ENCODE measurements around the gene SDK2.

The SDK2 gene

DNA sequence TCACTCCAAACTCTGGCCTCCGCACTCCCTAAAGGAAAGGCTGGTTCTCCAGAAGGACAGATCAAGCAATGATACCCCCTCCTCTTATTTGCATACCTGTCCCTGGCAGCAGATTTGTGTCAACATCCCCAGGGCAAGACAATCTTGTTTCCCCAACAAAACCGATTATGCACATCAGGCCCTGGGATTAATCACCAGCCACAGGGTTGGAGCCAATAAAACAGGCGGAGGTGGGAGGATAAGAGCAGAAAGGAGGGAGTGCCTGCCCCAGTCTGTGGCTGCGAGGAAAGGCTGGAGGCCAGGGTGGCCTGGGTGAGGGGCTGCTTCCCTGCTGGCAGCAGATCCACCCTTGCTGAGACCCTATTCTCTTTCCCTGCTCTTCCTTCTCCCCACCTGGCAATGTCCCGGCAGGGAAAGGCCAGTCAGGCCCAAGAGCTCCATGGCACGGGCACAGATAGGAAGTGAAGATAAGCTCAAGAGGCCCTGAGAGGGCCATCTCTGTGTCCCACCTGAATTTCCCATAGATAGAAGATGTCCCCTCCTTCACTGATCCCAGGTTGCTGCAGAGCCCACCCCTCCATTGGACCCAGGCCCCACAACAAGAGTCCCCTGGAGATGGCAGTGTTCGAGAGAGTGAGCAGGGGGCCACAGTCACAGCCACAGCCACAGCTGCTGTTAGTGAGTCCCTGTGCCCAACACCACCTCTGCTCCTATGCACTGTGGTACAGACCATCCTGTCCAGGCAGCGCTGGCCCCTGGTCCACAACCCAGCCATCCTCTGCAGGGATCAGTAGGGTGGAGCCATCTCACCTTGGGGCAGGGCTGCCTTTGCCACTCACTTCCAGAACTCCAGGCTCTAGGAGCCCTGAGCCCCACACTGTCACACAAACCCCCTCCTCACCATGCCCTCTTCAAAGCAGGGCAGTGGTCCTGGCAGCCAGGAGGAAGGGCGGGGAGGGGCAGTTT, 137.5 kb downstream of the SDK2 start:
- no CpG with 5 or more reads among the region's 9 CpGs for WGBS, 2 donors (ENCODE audit: extremely low coverage in 2 of 2, insufficient read length in 2 of 2, insufficient replicate concordance in 1 of 2)
- H4K91ac ChIP-seq (ENCODE audit: low read depth, low read length, poor library complexity), result peak overlapping the region; percentile 62
- H3K36me3 ChIP-seq (replicated peaks in 1 of 2; ENCODE audit: control insufficient read depth in 2 of 2, insufficient read depth in 2 of 2, low read length in 2 of 2), result peaks cover 14 to 17% of the 10 kb centered on the region in 2 donors
- peak overlapping the region; percentile 30 for H3K9ac ChIP-seq (ENCODE audit: low read depth, low read length, poor library complexity)
- H2AFZ ChIP-seq (ENCODE audit: low read length), result no peak overlapping the region
- peaks cover 0 to 13% of the 10 kb centered on the region in 2 donors for H3K4me1 ChIP-seq (ENCODE audit: control insufficient read depth in 2 of 2, insufficient read depth in 1 of 2, low read depth in 1 of 2, low read length in 2 of 2)
- H3K4ac ChIP-seq (ENCODE audit: low read length), result no peak overlapping the region
- DNase-seq (ENCODE audit: low spot score), result no peak
- H3K14ac ChIP-seq (ENCODE audit: low read length), result peak overlapping the region; percentile 49
- H3K27me3 ChIP-seq (ENCODE audit: control insufficient read depth in 3 of 3, insufficient read depth in 3 of 3, low read depth in 1 of 3, low read length in 3 of 3), result no peaks in the 10 kb centered on the region
- peak overlapping the region; percentile 8 for H2BK5ac ChIP-seq (ENCODE audit: low read length)
- H3K4me2 ChIP-seq (ENCODE audit: insufficient read depth, low read length, poor library complexity, severe bottlenecking), result no peak overlapping the region
- no peak overlapping the region for H2BK120ac ChIP-seq (ENCODE audit: low read depth, low read length)
- peak overlapping the region; percentile 34 for H2AK5ac ChIP-seq (ENCODE audit: low read depth, low read length)
- H2BK12ac ChIP-seq (ENCODE audit: low read length), result peak overlapping the region; percentile 30
- H3K27ac ChIP-seq (replicated peaks; ENCODE audit: low read length), result no peak overlapping the region
- H4K8ac ChIP-seq (ENCODE audit: low read depth, low read length), result no peak overlapping the region
- peaks cover 25% of the 10 kb centered on the region for H3K79me1 ChIP-seq (ENCODE audit: low read depth, low read length)
- H3K9me3 ChIP-seq (replicated peaks in 1 of 2; ENCODE audit: control insufficient read depth in 2 of 2, insufficient read depth in 1 of 2, low read depth in 1 of 2, low read length in 2 of 2), result no peaks in the 10 kb centered on the region
- H3K4me3 ChIP-seq (ENCODE audit: low read length in 2 of 2), result peak overlapping the region in 1 of 2 donors; percentile 36
- H3K23ac ChIP-seq (ENCODE audit: low read depth, low read length, poor library complexity), result peak overlapping the region; percentile 44
- H2BK15ac ChIP-seq (ENCODE audit: low read length), result no peak overlapping the region
- peak overlapping the region; percentile 59 for H3K18ac ChIP-seq (ENCODE audit: low read length)

DNA sequence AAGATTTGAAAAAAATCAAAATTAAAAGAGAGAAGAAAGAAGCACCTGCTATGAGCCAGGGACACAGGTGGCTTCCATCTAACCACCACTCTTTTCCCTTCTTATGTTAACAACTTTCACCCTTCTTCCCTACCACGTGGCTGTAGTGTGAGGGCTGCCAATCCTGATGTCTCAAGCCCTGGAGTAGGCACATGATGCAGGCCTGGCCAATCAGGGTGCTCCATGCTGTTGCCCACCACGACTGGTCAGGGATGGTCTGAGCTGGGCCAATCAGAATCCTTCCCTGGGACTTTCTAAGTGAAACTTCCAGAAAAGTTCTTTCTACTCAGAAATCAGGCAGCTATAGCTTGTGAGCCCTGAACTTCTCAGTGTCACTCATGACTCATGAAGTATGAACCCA, 140.7 kb downstream of the SDK2 start:
- H2BK15ac ChIP-seq (ENCODE audit: low read length), result no peak overlapping the region
- H3K36me3 ChIP-seq (replicated peaks in 1 of 2; ENCODE audit: control insufficient read depth in 2 of 2, insufficient read depth in 2 of 2, low read length in 2 of 2), result peaks cover 14 to 17% of the 10 kb centered on the region in 2 donors
- H3K9me3 ChIP-seq (replicated peaks in 1 of 2; ENCODE audit: control insufficient read depth in 2 of 2, insufficient read depth in 1 of 2, low read depth in 1 of 2, low read length in 2 of 2), result no peaks in the 10 kb centered on the region
- peaks cover 18% of the 10 kb centered on the region for H3K79me1 ChIP-seq (ENCODE audit: low read depth, low read length)
- H3K23ac ChIP-seq (ENCODE audit: low read depth, low read length, poor library complexity), result no peak overlapping the region
- no peak overlapping the region for H2BK120ac ChIP-seq (ENCODE audit: low read depth, low read length)
- H4K91ac ChIP-seq (ENCODE audit: low read depth, low read length, poor library complexity), result no peak overlapping the region
- no CpG with 5 or more reads among the region's 2 CpGs for WGBS, 2 donors (ENCODE audit: extremely low coverage in 2 of 2, insufficient read length in 2 of 2, insufficient replicate concordance in 1 of 2)
- no peak overlapping the region for H3K27ac ChIP-seq (replicated peaks; ENCODE audit: low read length)
- no peak overlapping the region for H3K4me2 ChIP-seq (ENCODE audit: insufficient read depth, low read length, poor library complexity, severe bottlenecking)
- no peak overlapping the region for H3K18ac ChIP-seq (ENCODE audit: low read length)
- no peak overlapping the region for H3K14ac ChIP-seq (ENCODE audit: low read length)
- H3K4me1 ChIP-seq (ENCODE audit: control insufficient read depth in 2 of 2, insufficient read depth in 1 of 2, low read depth in 1 of 2, low read length in 2 of 2), result peaks cover 0 to 2% of the 10 kb centered on the region in 2 donors
- H3K27me3 ChIP-seq (ENCODE audit: control insufficient read depth in 3 of 3, insufficient read depth in 3 of 3, low read depth in 1 of 3, low read length in 3 of 3), result no peaks in the 10 kb centered on the region
- H4K8ac ChIP-seq (ENCODE audit: low read depth, low read length), result no peak overlapping the region
- no peak overlapping the region for H2BK12ac ChIP-seq (ENCODE audit: low read length)
- no peak overlapping the region for H2AK5ac ChIP-seq (ENCODE audit: low read depth, low read length)
- H3K9ac ChIP-seq (ENCODE audit: low read depth, low read length, poor library complexity), result no peak overlapping the region
- no peak for DNase-seq (ENCODE audit: low spot score)
- no peak overlapping the region for H3K4me3 ChIP-seq (ENCODE audit: low read length in 2 of 2)
- no peak overlapping the region for H2AFZ ChIP-seq (ENCODE audit: low read length)
- no peak overlapping the region for H3K4ac ChIP-seq (ENCODE audit: low read length)
- H2BK5ac ChIP-seq (ENCODE audit: low read length), result no peak overlapping the region

DNA sequence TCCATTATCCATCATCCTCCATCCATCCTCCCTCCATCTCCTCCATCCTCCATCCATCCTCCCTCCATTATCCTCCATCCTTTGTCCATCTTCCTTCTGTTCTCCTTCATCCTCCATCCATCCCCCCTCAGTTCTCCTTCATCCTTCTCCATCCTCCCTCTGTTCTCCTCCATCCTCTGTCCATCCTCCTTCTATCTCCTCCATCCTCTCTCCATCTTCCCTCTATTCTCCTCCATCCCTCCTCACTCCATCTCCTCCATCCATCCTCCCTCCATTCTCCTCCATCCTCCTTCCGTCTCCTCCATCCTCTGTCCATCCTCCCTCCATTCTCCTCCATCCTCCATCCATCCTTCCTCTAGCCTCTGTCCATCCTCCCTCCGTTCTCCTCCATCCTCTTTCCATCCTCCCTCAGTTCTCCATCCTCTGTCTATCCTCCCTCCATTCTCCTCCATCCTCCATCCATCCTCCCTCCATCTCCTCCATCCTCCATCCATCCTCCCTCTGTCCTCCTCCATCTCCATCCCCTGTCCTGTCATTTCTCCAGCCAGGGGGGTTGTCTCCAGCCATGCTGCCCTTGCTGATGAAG, 143.7 kb downstream of the SDK2 start:
- no peak overlapping the region for H3K4me2 ChIP-seq (ENCODE audit: insufficient read depth, low read length, poor library complexity, severe bottlenecking)
- no peak overlapping the region for H3K4me3 ChIP-seq (ENCODE audit: low read length in 2 of 2)
- peak overlapping the region; percentile 8 for H4K8ac ChIP-seq (ENCODE audit: low read depth, low read length)
- H3K27me3 ChIP-seq (ENCODE audit: control insufficient read depth in 3 of 3, insufficient read depth in 3 of 3, low read depth in 1 of 3, low read length in 3 of 3), result no peaks in the 10 kb centered on the region
- no peak overlapping the region for H3K23ac ChIP-seq (ENCODE audit: low read depth, low read length, poor library complexity)
- peaks cover 5% of the 10 kb centered on the region for H3K79me1 ChIP-seq (ENCODE audit: low read depth, low read length)
- H3K4me1 ChIP-seq (ENCODE audit: control insufficient read depth in 2 of 2, insufficient read depth in 1 of 2, low read depth in 1 of 2, low read length in 2 of 2), result peaks cover 0 to 8% of the 10 kb centered on the region in 2 donors
- no peak overlapping the region for H3K27ac ChIP-seq (replicated peaks; ENCODE audit: low read length)
- H4K91ac ChIP-seq (ENCODE audit: low read depth, low read length, poor library complexity), result no peak overlapping the region
- no peak for DNase-seq (ENCODE audit: low spot score)
- H3K9me3 ChIP-seq (replicated peaks in 1 of 2; ENCODE audit: control insufficient read depth in 2 of 2, insufficient read depth in 1 of 2, low read depth in 1 of 2, low read length in 2 of 2), result no peaks in the 10 kb centered on the region
- H3K36me3 ChIP-seq (replicated peaks in 1 of 2; ENCODE audit: control insufficient read depth in 2 of 2, insufficient read depth in 2 of 2, low read length in 2 of 2), result peaks cover 4% of the 10 kb centered on the region in 2 donors
- no peak overlapping the region for H2AK5ac ChIP-seq (ENCODE audit: low read depth, low read length)
- H2BK120ac ChIP-seq (ENCODE audit: low read depth, low read length), result no peak overlapping the region
- H3K14ac ChIP-seq (ENCODE audit: low read length), result no peak overlapping the region
- no peak overlapping the region for H3K18ac ChIP-seq (ENCODE audit: low read length)
- H2BK15ac ChIP-seq (ENCODE audit: low read length), result no peak overlapping the region
- H2BK5ac ChIP-seq (ENCODE audit: low read length), result no peak overlapping the region
- H2AFZ ChIP-seq (ENCODE audit: low read length), result no peak overlapping the region
- no peak overlapping the region for H3K4ac ChIP-seq (ENCODE audit: low read length)
- H2BK12ac ChIP-seq (ENCODE audit: low read length), result no peak overlapping the region
- no peak overlapping the region for H3K9ac ChIP-seq (ENCODE audit: low read depth, low read length, poor library complexity)
- 100% methylated on average over 2 of the region's 2 CpGs; no CpG with 5 or more reads in 1 of the 2 donors for WGBS, 2 donors (ENCODE audit: extremely low coverage in 2 of 2, insufficient read length in 2 of 2, insufficient replicate concordance in 1 of 2)

Measured in neuronal stem cell (in vitro differentiated cells).